Gastrocnemius medialis (tissue), 4 donors: ENCODE results near the gene LDLRAD4.

Experiments used
- POLR2A ChIP-seq, 2 donors: fragments of 450-650 bp; IDR thresholded peaks; one replicate each; pipeline ENCODE4 v1.6.1; 2017; ENCODE audit warnings: antibody characterized with exemption in 2 of 2, mild to moderate bottlenecking in 2 of 2, moderate library complexity in 2 of 2
- TF ChIP-seq, protein P1 (sequence below), 5 experiments: fragments of 450-650 bp in 3 of 5; fragments of 200-600 bp in 2 of 5; sonication (generic) in 2 of 5; IDR thresholded peaks in 4 of 5; conservative IDR thresholded peaks in 1 of 5; 1 replicate in 4 of 5; 2 replicates in 1 of 5; pipeline ENCODE4 v1.5.1; 2016 to 2019; ENCODE audit warnings: antibody characterized with exemption in 5 of 5, mild to moderate bottlenecking in 3 of 5, moderate library complexity in 3 of 5

DNA sequence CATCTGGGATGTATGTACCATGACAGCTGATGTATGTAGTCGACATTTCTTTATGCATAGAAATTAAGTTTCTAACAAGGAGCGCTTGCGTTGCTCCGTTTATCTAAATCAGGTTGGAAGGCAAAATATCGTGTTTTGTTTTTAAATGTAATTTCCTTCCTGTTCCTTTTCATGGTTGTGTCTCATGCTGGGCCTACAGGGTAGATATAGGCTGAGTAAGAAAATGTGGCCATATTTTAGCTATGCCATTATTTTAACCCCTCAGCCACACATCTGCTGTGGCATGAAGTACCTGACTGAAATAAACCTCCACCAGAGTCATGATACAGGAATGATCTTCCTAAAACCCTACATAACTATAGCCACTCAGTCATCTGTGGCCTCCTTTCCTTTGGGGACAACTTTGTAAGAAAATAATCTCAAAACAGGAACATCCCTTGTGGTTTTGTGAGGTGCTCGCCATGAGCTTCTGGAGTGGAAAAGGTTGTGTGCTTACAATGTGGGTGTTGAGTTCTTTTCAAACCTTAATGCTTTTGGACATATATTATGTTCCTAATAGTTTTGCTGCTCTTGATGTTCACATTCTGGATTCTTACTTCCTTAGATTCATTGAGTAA, 293.5 kb downstream of the LDLRAD4 start:
- TF ChIP-seq, protein P1, sequence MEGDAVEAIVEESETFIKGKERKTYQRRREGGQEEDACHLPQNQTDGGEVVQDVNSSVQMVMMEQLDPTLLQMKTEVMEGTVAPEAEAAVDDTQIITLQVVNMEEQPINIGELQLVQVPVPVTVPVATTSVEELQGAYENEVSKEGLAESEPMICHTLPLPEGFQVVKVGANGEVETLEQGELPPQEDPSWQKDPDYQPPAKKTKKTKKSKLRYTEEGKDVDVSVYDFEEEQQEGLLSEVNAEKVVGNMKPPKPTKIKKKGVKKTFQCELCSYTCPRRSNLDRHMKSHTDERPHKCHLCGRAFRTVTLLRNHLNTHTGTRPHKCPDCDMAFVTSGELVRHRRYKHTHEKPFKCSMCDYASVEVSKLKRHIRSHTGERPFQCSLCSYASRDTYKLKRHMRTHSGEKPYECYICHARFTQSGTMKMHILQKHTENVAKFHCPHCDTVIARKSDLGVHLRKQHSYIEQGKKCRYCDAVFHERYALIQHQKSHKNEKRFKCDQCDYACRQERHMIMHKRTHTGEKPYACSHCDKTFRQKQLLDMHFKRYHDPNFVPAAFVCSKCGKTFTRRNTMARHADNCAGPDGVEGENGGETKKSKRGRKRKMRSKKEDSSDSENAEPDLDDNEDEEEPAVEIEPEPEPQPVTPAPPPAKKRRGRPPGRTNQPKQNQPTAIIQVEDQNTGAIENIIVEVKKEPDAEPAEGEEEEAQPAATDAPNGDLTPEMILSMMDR (IDR thresholded peaks at IDR 0.05 in 4 of 5, conservative IDR thresholded peaks at IDR 0.05 in 1 of 5) = no peak
- TF ChIP-seq POLR2A (IDR thresholded peaks at IDR 0.05) = no peak
